ENCODE measurements around the gene GNPDA1. TPM values are rescaled to one million over a fixed set of nuclear protein-coding genes. Genes with fewer than 3 reads are reported as not detected.

The GNPDA1 gene
- total and polyA plus RNA-seq, 9 of the 15 experiments (the other 6 are each of a cell fraction or from before 2014, with no cell fraction given) = 14.1 to 145 (median 52.2) TPM

- no peaks in the 10 kb centered on the region for H3K9me1 ChIP-seq (ENCODE audit: control insufficient read depth, insufficient read depth, low read length)
- CTCF ChIA-PET (ENCODE audit: low intra/inter-chr PET ratio) = no interaction called here
- intact Hi-C loops (cut with micrococcal nuclease) = no loop called here
- H3K27me3 ChIP-seq (ENCODE audit: control insufficient read depth in 2 of 2, insufficient read depth in 2 of 2, low read length in 2 of 2) = no peaks in the 10 kb centered on the region
- no peak overlapping the region for H3K4me2 ChIP-seq (ENCODE audit: insufficient read depth, low read length)
- H3K9me3 ChIP-seq (replicated peaks; ENCODE audit: control insufficient read depth, insufficient read depth, low read depth, low read length) = no peaks in the 10 kb centered on the region
- TF ChIP-seq, protein P1, sequence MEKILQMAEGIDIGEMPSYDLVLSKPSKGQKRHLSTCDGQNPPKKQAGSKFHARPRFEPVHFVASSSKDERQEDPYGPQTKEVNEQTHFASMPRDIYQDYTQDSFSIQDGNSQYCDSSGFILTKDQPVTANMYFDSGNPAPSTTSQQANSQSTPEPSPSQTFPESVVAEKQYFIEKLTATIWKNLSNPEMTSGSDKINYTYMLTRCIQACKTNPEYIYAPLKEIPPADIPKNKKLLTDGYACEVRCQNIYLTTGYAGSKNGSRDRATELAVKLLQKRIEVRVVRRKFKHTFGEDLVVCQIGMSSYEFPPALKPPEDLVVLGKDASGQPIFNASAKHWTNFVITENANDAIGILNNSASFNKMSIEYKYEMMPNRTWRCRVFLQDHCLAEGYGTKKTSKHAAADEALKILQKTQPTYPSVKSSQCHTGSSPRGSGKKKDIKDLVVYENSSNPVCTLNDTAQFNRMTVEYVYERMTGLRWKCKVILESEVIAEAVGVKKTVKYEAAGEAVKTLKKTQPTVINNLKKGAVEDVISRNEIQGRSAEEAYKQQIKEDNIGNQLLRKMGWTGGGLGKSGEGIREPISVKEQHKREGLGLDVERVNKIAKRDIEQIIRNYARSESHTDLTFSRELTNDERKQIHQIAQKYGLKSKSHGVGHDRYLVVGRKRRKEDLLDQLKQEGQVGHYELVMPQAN (IDR thresholded peaks at IDR 0.05; ENCODE audit: borderline replicate concordance) = no peak
- TF ChIP-seq, protein P2, sequence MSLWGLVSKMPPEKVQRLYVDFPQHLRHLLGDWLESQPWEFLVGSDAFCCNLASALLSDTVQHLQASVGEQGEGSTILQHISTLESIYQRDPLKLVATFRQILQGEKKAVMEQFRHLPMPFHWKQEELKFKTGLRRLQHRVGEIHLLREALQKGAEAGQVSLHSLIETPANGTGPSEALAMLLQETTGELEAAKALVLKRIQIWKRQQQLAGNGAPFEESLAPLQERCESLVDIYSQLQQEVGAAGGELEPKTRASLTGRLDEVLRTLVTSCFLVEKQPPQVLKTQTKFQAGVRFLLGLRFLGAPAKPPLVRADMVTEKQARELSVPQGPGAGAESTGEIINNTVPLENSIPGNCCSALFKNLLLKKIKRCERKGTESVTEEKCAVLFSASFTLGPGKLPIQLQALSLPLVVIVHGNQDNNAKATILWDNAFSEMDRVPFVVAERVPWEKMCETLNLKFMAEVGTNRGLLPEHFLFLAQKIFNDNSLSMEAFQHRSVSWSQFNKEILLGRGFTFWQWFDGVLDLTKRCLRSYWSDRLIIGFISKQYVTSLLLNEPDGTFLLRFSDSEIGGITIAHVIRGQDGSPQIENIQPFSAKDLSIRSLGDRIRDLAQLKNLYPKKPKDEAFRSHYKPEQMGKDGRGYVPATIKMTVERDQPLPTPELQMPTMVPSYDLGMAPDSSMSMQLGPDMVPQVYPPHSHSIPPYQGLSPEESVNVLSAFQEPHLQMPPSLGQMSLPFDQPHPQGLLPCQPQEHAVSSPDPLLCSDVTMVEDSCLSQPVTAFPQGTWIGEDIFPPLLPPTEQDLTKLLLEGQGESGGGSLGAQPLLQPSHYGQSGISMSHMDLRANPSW (CRISPR knock-in tag; IDR thresholded peaks at IDR 0.05) = no peak
- TF ChIP-seq POLR2AphosphoS5 (IDR thresholded peaks at IDR 0.05; ENCODE audit: control insufficient read depth, insufficient read depth, low read depth, low read length) (no peak), ZNF311 (CRISPR knock-in tag; IDR thresholded peaks at IDR 0.05) (no peak), RBM14 (IDR thresholded peaks at IDR 0.05; ENCODE audit: borderline replicate concordance, insufficient read depth, low read depth, low read length) (no peak), KLF10 (CRISPR knock-in tag; IDR thresholded peaks at IDR 0.05) (no peak), MAFF (IDR thresholded peaks at IDR 0.05; ENCODE audit: low read length) (no peak), ZC3H8 (IDR thresholded peaks at IDR 0.05) (no peak), MCM2 (IDR thresholded peaks at IDR 0.05; ENCODE audit: low read depth) (no peak), POLR2H (tag; IDR thresholded peaks at IDR 0.05; ENCODE audit: low read depth) (no peak), HNRNPL (IDR thresholded peaks at IDR 0.05; ENCODE audit: low read depth, low read length) (no peak), ZFP36 (IDR thresholded peaks at IDR 0.05; ENCODE audit: low read depth, low read length, partially characterized antibody) (no peak), SMAD2 (IDR thresholded peaks at IDR 0.05; ENCODE audit: low read depth, low read length) (no peak), RBM25 (IDR thresholded peaks at IDR 0.05; ENCODE audit: low read depth, low read length, severe bottlenecking) (no peak), ZNF431 (CRISPR knock-in tag; IDR thresholded peaks at IDR 0.05) (no peak), STAG1 (CRISPR knock-in tag; IDR thresholded peaks at IDR 0.05; ENCODE audit: borderline replicate concordance) (no peak), STAT5A (IDR thresholded peaks at IDR 0.05; ENCODE audit: borderline replicate concordance, low read length) (no peak)
- TF ChIP-seq, protein P3, sequence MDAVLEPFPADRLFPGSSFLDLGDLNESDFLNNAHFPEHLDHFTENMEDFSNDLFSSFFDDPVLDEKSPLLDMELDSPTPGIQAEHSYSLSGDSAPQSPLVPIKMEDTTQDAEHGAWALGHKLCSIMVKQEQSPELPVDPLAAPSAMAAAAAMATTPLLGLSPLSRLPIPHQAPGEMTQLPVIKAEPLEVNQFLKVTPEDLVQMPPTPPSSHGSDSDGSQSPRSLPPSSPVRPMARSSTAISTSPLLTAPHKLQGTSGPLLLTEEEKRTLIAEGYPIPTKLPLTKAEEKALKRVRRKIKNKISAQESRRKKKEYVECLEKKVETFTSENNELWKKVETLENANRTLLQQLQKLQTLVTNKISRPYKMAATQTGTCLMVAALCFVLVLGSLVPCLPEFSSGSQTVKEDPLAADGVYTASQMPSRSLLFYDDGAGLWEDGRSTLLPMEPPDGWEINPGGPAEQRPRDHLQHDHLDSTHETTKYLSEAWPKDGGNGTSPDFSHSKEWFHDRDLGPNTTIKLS (IDR thresholded peaks at IDR 0.05; ENCODE audit: borderline replicate concordance, low read depth) = no peak
- in situ Hi-C loops (cut with MboI) = no loop called here
- BruUV-seq (replicated peaks) = no TSS peak
- H3K9ac ChIP-seq (ENCODE audit: insufficient read depth in 1 of 2, low read depth in 2 of 2, low read length in 2 of 2) = no peak overlapping the region
- 93% methylated on average over 6 of the region's 6 CpGs for WGBS (ENCODE audit: insufficient coverage, low coverage, missing lambda C conversion rate)
- no peak overlapping the region for H2AFZ ChIP-seq (ENCODE audit: low read depth, low read length)
- H3K4me3 ChIP-seq = no peak overlapping the region
- FAIRE-seq (no peak), DNase-seq (ENCODE audit: extremely low read depth in 1 of 4, low spot score in 3 of 4) (no peak), ATAC-seq (no peak)
- peaks cover 21% of the 10 kb centered on the region for H3K79me2 ChIP-seq (ENCODE audit: control insufficient read depth, insufficient read depth, low read length)
- no peaks in the 10 kb centered on the region for H4K20me1 ChIP-seq (replicated peaks; ENCODE audit: control insufficient read depth, insufficient read depth, low read length)
- H3K4me1 ChIP-seq (replicated peaks in 1 of 2; ENCODE audit: control insufficient read depth in 2 of 2, insufficient read depth in 2 of 2, low read length in 2 of 2) = peaks cover 0 to under 1% of the 10 kb centered on the region in 2 experiments; a peak in 1 of 5 replicates
- peaks cover 93% of the 10 kb centered on the region for H3K36me3 ChIP-seq (ENCODE audit: control insufficient read depth, insufficient read depth, low read length)
- POLR2A ChIA-PET = interaction anchor here (0.6 to 3.9 kb wide), 7 partner anchors 10 to 188 kb away, joined by 3 to 16 read pairs (median 3); no protein-coding TSS in a partner anchor
- H3K27ac ChIP-seq (ENCODE audit: extremely low read depth, low read depth, low read length) = no peak overlapping the region
These were observed 36.7 kb downstream of the GNPDA1 start for GRCh38 chr5:141976176-141976575.
